Stimulated activated naive CD8-positive, alpha-beta T cell treated with anti-CD3 and anti-CD28 coated beads, Interleukin-15, Interleukin-2, amounts not matched to agents 100 ng/mL and 50 ng/mL, for 24 hours (primary cell): ENCODE data around the gene ANKRD40.
"Not testable (repeated sequence)": the region's sequence is repeated elsewhere in the genome, so short reads cannot be mapped to it uniquely, and the experiment has no call there.

ENCODE experiments used
- H3K27ac Mint-ChIP-seq: one replicate; pipeline ENCODE4 v1.8.0; 2021; ENCODE audit warnings: mild to moderate bottlenecking, mixed read lengths
- H3K27me3 Mint-ChIP-seq: one replicate; pipeline ENCODE4 v1.8.0; 2021; ENCODE audit warnings: mixed read lengths
- H3K36me3 Mint-ChIP-seq: one replicate; pipeline ENCODE4 v1.8.0; 2021; ENCODE audit warnings: low read depth, mixed read lengths
- H3K4me1 Mint-ChIP-seq: one replicate; pipeline ENCODE4 v1.8.0; 2021; ENCODE audit warnings: low read depth, mixed read lengths
- H3K4me3 Mint-ChIP-seq: one replicate; pipeline ENCODE4 v1.8.0; 2021; ENCODE audit warnings: mild to moderate bottlenecking, mixed read lengths
- H3K9me3 Mint-ChIP-seq: one replicate; pipeline ENCODE4 v1.8.0; 2021; ENCODE audit warnings: mixed read lengths

ANKRD40 gene

DNA sequence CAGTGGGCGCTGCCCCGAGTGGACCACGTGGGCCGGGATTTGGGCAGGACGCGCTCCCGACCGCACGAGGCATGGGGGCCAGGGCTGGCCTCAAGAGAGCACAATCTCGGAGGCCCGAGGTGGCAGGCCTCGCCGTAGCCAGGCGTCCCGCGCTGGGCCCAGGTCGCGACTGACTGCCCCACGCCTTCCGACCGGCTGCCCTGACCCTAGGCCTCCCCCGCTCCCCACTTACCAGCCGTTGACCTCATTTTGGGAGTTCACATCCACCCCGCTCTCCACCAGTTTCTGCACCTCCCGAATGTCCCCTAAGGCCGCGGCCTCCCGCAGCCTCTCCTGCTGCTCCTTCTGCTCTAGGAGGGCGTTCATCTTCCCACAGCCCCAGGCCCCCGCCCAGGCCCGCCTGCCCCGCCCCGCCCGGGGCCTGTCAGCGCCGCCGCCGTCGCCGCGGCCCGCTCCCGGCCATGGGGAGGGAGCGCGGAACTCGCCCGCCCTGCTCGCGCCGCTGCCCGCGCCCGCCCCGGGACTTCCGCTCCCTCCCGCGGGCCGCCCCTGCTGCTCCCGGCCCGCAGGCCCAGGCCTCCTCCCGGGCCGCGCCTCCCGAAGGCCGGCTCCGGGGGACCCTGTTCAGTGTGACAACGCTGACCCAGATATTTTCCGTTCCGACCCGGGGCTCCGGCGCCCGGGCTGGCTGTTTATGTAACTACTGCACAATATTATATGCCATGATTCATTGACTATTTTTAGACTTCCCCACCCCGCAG, at the start of gene ANKRD40:
Gene ANKRD40, minus strand, starts transcription at position 626 of the 761 bp plus-strand sequence. Its CDS starts 260 bp downstream, at position 366.
- peak within 1 kb of the TSS; percentile 97 for H3K27ac Mint-ChIP-seq
- peaks cover 57% of the 10 kb centered on the region for H3K4me1 Mint-ChIP-seq
- no peaks in the 10 kb centered on the region for H3K27me3 Mint-ChIP-seq
- H3K9me3 Mint-ChIP-seq, result no peaks in the 10 kb centered on the region
- H3K4me3 Mint-ChIP-seq, result peak within 1 kb of the TSS; percentile 96
- H3K36me3 Mint-ChIP-seq, result peaks cover 30% of the 10 kb centered on the region

DNA sequence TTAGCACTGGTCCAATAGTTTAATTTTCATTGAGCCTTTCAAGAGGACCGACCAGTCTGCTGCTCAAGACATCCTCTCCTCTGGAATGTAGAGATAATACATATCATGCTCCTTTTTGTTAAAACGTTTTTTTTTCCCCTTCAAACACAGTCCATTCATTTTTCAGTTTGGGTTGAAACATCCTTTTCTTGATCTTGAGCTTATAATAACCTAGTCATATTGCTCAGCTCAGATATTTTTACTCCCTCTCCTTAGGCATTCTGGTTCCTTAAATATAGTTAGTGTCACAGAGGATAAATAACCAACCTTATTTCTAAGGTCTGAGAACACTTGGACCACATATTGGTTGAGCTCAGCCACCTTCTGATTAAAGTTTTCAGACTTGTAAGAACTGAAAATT, 46.8 kb upstream of the ANKRD40 start:
- Mint-ChIP-seq H3K4me3 (no peak overlapping the region), H3K36me3 (peaks cover 41% of the 10 kb centered on the region), H3K27ac (no peak overlapping the region), H3K27me3 (no peaks in the 10 kb centered on the region), H3K9me3 (no peaks in the 10 kb centered on the region), H3K4me1 (no peaks in the 10 kb centered on the region)

DNA sequence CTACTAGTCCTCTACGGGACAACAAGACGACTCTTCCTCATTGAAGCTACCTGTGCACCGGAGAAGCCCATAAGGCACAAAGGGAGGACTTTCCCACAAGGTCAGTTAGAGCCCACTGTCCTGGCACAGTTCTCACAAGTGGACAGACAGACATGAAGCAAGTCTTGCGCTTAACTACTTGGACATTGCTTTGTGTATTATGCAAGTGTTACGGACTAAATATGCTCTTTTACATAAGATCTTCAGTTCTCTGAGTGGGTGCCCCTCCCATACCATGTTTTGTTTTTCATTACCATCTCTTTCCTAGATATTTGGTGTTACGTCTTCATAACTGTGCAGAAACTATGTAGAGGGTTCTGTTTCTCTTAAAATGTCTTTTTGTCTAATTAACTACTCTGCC, 41.5 kb upstream of the ANKRD40 start:
- peaks cover 74% of the 10 kb centered on the region for H3K36me3 Mint-ChIP-seq
- H3K27ac Mint-ChIP-seq, result no peak overlapping the region
- no peaks in the 10 kb centered on the region for H3K9me3 Mint-ChIP-seq
- H3K27me3 Mint-ChIP-seq, result no peaks in the 10 kb centered on the region
- no peaks in the 10 kb centered on the region for H3K4me1 Mint-ChIP-seq
- no peak overlapping the region for H3K4me3 Mint-ChIP-seq

DNA sequence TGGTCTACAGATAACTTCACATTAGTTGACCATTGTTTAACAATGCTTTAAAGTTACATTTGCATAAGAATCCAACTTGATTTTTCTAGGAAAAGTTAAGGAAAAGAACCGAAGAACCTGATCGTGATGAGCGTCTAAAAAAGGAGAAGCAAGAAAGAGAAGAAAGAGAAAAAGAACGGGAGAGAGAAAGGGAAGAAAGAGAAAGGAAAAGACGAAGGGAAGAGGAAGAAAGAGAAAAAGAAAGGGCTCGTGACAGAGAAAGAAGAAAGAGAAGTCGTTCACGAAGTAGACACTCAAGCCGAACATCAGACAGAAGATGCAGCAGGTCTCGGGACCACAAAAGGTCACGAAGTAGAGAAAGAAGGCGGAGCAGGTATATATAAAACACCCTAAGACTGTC, 37.9 kb upstream of the ANKRD40 start:
- Mint-ChIP-seq H3K4me1 (no peaks in the 10 kb centered on the region), H3K27ac (peak overlapping the region; percentile 23), H3K9me3 (no peaks in the 10 kb centered on the region), H3K36me3 (peaks cover 78% of the 10 kb centered on the region), H3K27me3 (no peaks in the 10 kb centered on the region), H3K4me3 (no peak overlapping the region)

- Mint-ChIP-seq H3K36me3 (peaks cover 79% of the 10 kb centered on the region), H3K4me3 (no peak overlapping the region), H3K27me3 (no peaks in the 10 kb centered on the region), H3K4me1 (peaks cover 52% of the 10 kb centered on the region), H3K9me3 (no peaks in the 10 kb centered on the region), H3K27ac (peak overlapping the region; percentile 76)
These were observed 31.4 kb upstream of the ANKRD40 start for GRCh38 chr17:50739098-50739497.

DNA sequence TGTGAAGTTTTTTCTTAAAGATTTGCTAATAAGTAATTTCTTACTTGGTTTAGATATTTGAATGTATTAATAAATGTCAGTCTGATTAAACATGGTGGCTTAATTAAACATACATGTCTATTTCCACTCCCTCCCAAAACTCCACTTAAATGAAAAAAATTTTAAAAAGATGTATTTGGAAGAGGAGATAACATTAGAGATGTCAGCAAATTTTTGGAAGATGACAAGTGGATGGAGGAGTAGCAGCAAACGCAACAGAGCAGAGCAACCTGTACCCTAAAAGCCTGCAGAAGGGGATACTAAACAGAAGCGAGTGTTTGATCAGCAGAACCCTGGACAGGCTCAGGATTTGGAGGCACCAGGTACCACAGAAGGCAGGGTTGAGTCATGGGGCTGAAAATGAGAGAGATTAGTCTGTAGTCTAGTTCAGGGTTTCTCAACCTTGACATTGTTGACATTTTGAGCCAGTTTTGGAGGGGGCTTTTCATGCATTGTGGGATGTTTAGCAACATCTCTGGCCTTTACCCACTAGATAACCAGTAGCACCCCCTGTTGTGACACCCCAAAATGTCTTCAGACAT, 29.5 kb upstream of the ANKRD40 start:
- H3K4me1 Mint-ChIP-seq, result peaks cover 62% of the 10 kb centered on the region
- peaks cover 70% of the 10 kb centered on the region for H3K36me3 Mint-ChIP-seq
- H3K27ac Mint-ChIP-seq, result no peak overlapping the region
- H3K4me3 Mint-ChIP-seq, result no peak overlapping the region
- H3K27me3 Mint-ChIP-seq, result no peaks in the 10 kb centered on the region
- H3K9me3 Mint-ChIP-seq, result no peaks in the 10 kb centered on the region

- Mint-ChIP-seq H3K36me3 (peaks cover 58% of the 10 kb centered on the region), H3K27ac (peak overlapping the region; percentile 77), H3K4me3 (no peak overlapping the region), H3K4me1 (peaks cover 80% of the 10 kb centered on the region), H3K27me3 (no peaks in the 10 kb centered on the region), H3K9me3 (no peaks in the 10 kb centered on the region)
These were observed 27.6 kb upstream of the ANKRD40 start for GRCh38 chr17:50735287-50735686.

- Mint-ChIP-seq H3K9me3 (no peaks in the 10 kb centered on the region), H3K4me1 (peaks cover 77% of the 10 kb centered on the region), H3K4me3 (no peak overlapping the region), H3K27ac (peak overlapping the region; percentile 4), H3K36me3 (peaks cover 27% of the 10 kb centered on the region), H3K27me3 (no peaks in the 10 kb centered on the region)
These were observed 24.1 kb upstream of the ANKRD40 start for GRCh38 chr17:50731575-50732460.

- no peak overlapping the region for H3K4me3 Mint-ChIP-seq
- H3K27me3 Mint-ChIP-seq, result no peaks in the 10 kb centered on the region
- no peaks in the 10 kb centered on the region for H3K9me3 Mint-ChIP-seq
- peak overlapping the region; percentile 45 for H3K27ac Mint-ChIP-seq
- H3K4me1 Mint-ChIP-seq, result peaks cover 73% of the 10 kb centered on the region
- peaks cover 14% of the 10 kb centered on the region for H3K36me3 Mint-ChIP-seq
These were observed 21.4 kb upstream of the ANKRD40 start for GRCh38 chr17:50728881-50729765.

DNA sequence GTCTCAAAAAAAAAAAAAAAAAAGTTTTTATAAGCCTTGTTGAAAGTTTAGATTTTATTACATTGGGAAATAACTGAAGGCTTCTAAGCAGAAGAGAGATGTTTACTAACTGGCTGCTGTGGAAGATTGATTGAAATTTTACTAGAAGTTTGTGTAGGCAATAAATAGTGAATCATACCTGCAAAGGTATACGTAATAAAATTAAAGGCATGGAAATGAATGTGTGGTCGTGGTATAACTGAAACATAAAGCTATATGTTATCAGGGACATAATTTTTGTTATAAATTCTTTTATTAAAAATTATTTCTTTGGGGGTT, 20.4 kb upstream of the ANKRD40 start:
- Mint-ChIP-seq H3K4me1 (peaks cover 76% of the 10 kb centered on the region), H3K36me3 (peaks cover 18% of the 10 kb centered on the region), H3K27me3 (no peaks in the 10 kb centered on the region), H3K9me3 (no peaks in the 10 kb centered on the region), H3K27ac (no peak overlapping the region), H3K4me3 (no peak overlapping the region)

- Mint-ChIP-seq H3K4me1 (peaks cover 78% of the 10 kb centered on the region), H3K27ac (peak overlapping the region; percentile 19), H3K4me3 (no peak overlapping the region), H3K9me3 (no peaks in the 10 kb centered on the region), H3K27me3 (no peaks in the 10 kb centered on the region), H3K36me3 (peaks cover 19% of the 10 kb centered on the region)
These were observed 18.3 kb upstream of the ANKRD40 start for GRCh38 chr17:50725769-50726655.

DNA sequence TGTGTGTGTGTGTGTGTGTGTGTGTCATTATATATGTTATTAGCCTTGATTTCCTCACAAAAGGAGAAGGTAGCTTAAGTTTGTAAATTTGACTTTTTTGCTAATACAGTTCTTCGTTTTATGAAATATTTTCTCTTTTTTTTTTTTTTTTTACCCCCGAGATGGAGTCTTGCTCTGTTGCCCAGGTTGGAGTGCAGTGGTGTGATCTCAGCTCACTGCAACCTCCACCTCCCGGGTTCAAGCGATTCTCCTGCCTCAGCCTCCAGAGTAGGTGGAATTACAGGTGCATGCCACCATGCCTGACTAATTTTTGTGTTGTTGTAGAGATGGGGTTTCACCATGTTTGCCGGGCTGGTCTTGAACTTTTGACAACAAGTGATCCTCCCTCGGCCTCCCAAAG, 16.9 kb upstream of the ANKRD40 start:
- H3K9me3 Mint-ChIP-seq, H3K27ac Mint-ChIP-seq, H3K27me3 Mint-ChIP-seq, H3K4me3 Mint-ChIP-seq: not testable (repeated sequence)
- peaks cover 75% of the 10 kb centered on the region for H3K4me1 Mint-ChIP-seq
- H3K36me3 Mint-ChIP-seq, result peaks cover 31% of the 10 kb centered on the region

DNA sequence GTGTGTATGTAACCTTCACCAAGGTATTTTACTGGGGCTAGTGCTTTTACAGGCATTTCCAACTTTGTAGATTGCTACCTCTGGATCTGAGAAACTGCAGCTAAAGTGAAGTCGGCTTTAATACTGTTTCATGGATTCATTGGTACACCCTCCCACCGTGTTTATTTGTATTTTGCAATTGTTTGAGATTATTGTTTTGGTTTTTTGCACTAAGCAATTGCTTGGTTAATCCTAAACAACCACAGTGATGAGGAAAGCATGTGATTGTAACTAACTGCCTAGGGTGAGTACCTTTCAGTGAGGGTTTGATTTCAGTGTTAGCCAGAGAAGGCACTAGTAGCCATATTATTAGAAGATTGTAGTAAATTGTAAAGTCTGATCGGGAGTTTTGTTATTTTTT, 15.0 kb upstream of the ANKRD40 start:
- H3K36me3 Mint-ChIP-seq, result peaks cover 31% of the 10 kb centered on the region
- H3K4me3 Mint-ChIP-seq, result peak overlapping the region; percentile 97
- H3K27ac Mint-ChIP-seq, result no peak overlapping the region
- peaks cover 63% of the 10 kb centered on the region for H3K4me1 Mint-ChIP-seq
- H3K9me3 Mint-ChIP-seq, result no peaks in the 10 kb centered on the region
- H3K27me3 Mint-ChIP-seq, result no peaks in the 10 kb centered on the region
